ENCODE data around the gene NAA80.

Gene NAA80

GRCh38 chr3:50299638-50299928, 378 bp upstream of the NAA80 start:
- H3K4me1 ChIP-seq (ENCODE audit: control insufficient read depth, low read length): peaks cover 19% of the 10 kb centered on the region
- H3K27ac ChIP-seq (ENCODE audit: low read depth, low read length): peak overlapping the region; percentile 20
- peak overlapping the region; percentile 98 for H3K4me2 ChIP-seq (ENCODE audit: low read length)
- peak overlapping the region; percentile 98 for H3K4me3 ChIP-seq (ENCODE audit: low read length)
- no peaks in the 10 kb centered on the region for H4K20me1 ChIP-seq (ENCODE audit: control insufficient read depth, insufficient read depth, low read depth, low read length)
- no peaks in the 10 kb centered on the region for H3K9me3 ChIP-seq (ENCODE audit: control insufficient read depth, insufficient read depth, low read length)
- H3K36me3 ChIP-seq (ENCODE audit: control insufficient read depth, low read length): no peaks in the 10 kb centered on the region
- no peaks in the 10 kb centered on the region for H3K27me3 ChIP-seq (ENCODE audit: control insufficient read depth, low read length)
- H3K79me2 ChIP-seq (ENCODE audit: control insufficient read depth, low read length): 0 out of 2 replicates have a peak, but pooled peaks cover 3% of the 10 kb centered on the region
- no peaks in the 10 kb centered on the region for H3K9me2 ChIP-seq (replicated peaks; ENCODE audit: control insufficient read depth, low read length)
- TF ChIP-seq CTCF (IDR thresholded peaks at IDR 0.05; ENCODE audit: low read depth, low read length, poor library complexity, severe bottlenecking): no peak
- TF ChIP-seq EZH2phosphoT487 (IDR thresholded peaks at IDR 0.05; ENCODE audit: borderline replicate concordance, low read length): no peak
- peaks cover 4% of the 10 kb centered on the region; the same call in 1 of the 2 replicates for H3F3A ChIP-seq (ENCODE audit: control insufficient read depth, insufficient read depth)

- TF ChIP-seq CTCF (IDR thresholded peaks at IDR 0.05; ENCODE audit: low read depth, low read length, poor library complexity, severe bottlenecking): no peak
- no peak for TF ChIP-seq EZH2phosphoT487 (IDR thresholded peaks at IDR 0.05; ENCODE audit: borderline replicate concordance, low read length)
- H3K4me1 ChIP-seq (ENCODE audit: control insufficient read depth, low read length): peaks cover 21% of the 10 kb centered on the region
- 0 out of 2 replicates have a peak, but pooled peaks cover 3% of the 10 kb centered on the region for H3K79me2 ChIP-seq (ENCODE audit: control insufficient read depth, low read length)
- no peaks in the 10 kb centered on the region for H3K9me3 ChIP-seq (ENCODE audit: control insufficient read depth, insufficient read depth, low read length)
- peaks cover 4% of the 10 kb centered on the region; the same call in 1 of the 2 replicates for H3F3A ChIP-seq (ENCODE audit: control insufficient read depth, insufficient read depth)
- H3K27ac ChIP-seq (ENCODE audit: low read depth, low read length): no peak overlapping the region
- H3K9me2 ChIP-seq (replicated peaks; ENCODE audit: control insufficient read depth, low read length): no peaks in the 10 kb centered on the region
- no peaks in the 10 kb centered on the region for H4K20me1 ChIP-seq (ENCODE audit: control insufficient read depth, insufficient read depth, low read depth, low read length)
- no peaks in the 10 kb centered on the region for H3K27me3 ChIP-seq (ENCODE audit: control insufficient read depth, low read length)
- peak overlapping the region; percentile 98 for H3K4me3 ChIP-seq (ENCODE audit: low read length)
- peak overlapping the region; percentile 98 for H3K4me2 ChIP-seq (ENCODE audit: low read length)
- H3K36me3 ChIP-seq (ENCODE audit: control insufficient read depth, low read length): no peaks in the 10 kb centered on the region
Observed at GRCh38 chr3:50297896-50298725, 1.1 kb downstream of the NAA80 start.

GRCh38 chr3:50297384-50297775, 1.8 kb downstream of the NAA80 start:
- Histone ChIP-seq H3K9me3 (ENCODE audit: control insufficient read depth, insufficient read depth, low read length) (no peaks in the 10 kb centered on the region), H3F3A (ENCODE audit: control insufficient read depth, insufficient read depth) (peaks cover 4% of the 10 kb centered on the region; the same call in 1 of the 2 replicates), H3K4me2 (ENCODE audit: low read length) (no peak overlapping the region), H3K4me3 (ENCODE audit: low read length) (no peak overlapping the region), H3K27me3 (ENCODE audit: control insufficient read depth, low read length) (no peaks in the 10 kb centered on the region), H4K20me1 (ENCODE audit: control insufficient read depth, insufficient read depth, low read depth, low read length) (no peaks in the 10 kb centered on the region), H3K36me3 (ENCODE audit: control insufficient read depth, low read length) (no peaks in the 10 kb centered on the region), H3K79me2 (ENCODE audit: control insufficient read depth, low read length) (0 out of 2 replicates have a peak, but pooled peaks cover 3% of the 10 kb centered on the region), H3K27ac (ENCODE audit: low read depth, low read length) (no peak overlapping the region), H3K4me1 (ENCODE audit: control insufficient read depth, low read length) (peaks cover 27% of the 10 kb centered on the region), H3K9me2 (replicated peaks; ENCODE audit: control insufficient read depth, low read length) (no peaks in the 10 kb centered on the region)
- TF ChIP-seq CTCF (IDR thresholded peaks at IDR 0.05; ENCODE audit: low read depth, low read length, poor library complexity, severe bottlenecking): no peak
- TF ChIP-seq EZH2phosphoT487 (IDR thresholded peaks at IDR 0.05; ENCODE audit: borderline replicate concordance, low read length): no peak

Measured in DOHH2 (cell line).